NB4 (cell line): Measurements from ENCODE around the gene AVEN.

ENCODE experiments used
- DNase-seq: peaks from one replicate; pipeline ENCODE4 v3.0.0; 2010; ENCODE audit warnings: low read depth
- H3K4me3 ChIP-seq: one replicate; pipeline ENCODE4 v1.5.1; 2011; ENCODE audit warnings: mild to moderate bottlenecking, low read depth, low read length, moderate library complexity
- MYC ChIP-seq: IDR thresholded peaks from 2 replicates; pipeline ENCODE4 v1.6.1; 2011; ENCODE audit warnings: low read depth, low read length
- POLR2A ChIP-seq: IDR thresholded peaks from 2 replicates; pipeline ENCODE4 v1.6.1; 2011; ENCODE audit warnings: mild to moderate bottlenecking; ENCODE audit not compliant: insufficient read length; ENCODE audit errors: extremely low read depth
- TF ChIP-seq, protein P1 (sequence below): IDR thresholded peaks from 2 replicates; pipeline ENCODE4 v1.6.1; 2011; ENCODE audit warnings: low read depth, low read length
- TF ChIP-seq, protein P2 (sequence below): IDR thresholded peaks from one replicate; pipeline ENCODE4 v1.5.1; 2012; ENCODE audit warnings: low read depth, low read length

The AVEN gene

DNA sequence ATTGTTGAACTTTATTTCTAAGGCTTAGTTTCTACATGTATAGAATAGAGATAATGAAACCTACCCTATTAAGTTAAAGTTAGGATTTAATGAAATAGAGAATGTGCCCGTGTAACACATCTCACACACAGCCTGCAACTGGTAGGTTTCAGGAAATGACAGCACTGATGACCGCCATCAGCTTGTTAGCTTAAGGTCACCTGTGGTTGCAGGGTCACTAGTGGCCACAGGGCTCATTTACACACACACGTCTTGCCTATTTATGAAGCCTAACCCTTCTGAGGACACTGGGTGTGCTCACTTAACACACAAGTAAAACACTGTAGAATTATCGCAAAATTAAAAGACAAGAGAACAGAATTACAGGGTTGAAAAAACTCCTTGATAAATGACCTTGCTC, 50.6 kb downstream of the AVEN start:
- no peak overlapping the region for H3K4me3 ChIP-seq
- TF ChIP-seq POLR2A = no peak
- TF ChIP-seq MYC = no peak
- TF ChIP-seq, protein P1, sequence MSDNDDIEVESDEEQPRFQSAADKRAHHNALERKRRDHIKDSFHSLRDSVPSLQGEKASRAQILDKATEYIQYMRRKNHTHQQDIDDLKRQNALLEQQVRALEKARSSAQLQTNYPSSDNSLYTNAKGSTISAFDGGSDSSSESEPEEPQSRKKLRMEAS = no peak
- TF ChIP-seq, protein P2, sequence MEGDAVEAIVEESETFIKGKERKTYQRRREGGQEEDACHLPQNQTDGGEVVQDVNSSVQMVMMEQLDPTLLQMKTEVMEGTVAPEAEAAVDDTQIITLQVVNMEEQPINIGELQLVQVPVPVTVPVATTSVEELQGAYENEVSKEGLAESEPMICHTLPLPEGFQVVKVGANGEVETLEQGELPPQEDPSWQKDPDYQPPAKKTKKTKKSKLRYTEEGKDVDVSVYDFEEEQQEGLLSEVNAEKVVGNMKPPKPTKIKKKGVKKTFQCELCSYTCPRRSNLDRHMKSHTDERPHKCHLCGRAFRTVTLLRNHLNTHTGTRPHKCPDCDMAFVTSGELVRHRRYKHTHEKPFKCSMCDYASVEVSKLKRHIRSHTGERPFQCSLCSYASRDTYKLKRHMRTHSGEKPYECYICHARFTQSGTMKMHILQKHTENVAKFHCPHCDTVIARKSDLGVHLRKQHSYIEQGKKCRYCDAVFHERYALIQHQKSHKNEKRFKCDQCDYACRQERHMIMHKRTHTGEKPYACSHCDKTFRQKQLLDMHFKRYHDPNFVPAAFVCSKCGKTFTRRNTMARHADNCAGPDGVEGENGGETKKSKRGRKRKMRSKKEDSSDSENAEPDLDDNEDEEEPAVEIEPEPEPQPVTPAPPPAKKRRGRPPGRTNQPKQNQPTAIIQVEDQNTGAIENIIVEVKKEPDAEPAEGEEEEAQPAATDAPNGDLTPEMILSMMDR = no peak
- DNase-seq = peak; percentile 8

DNA sequence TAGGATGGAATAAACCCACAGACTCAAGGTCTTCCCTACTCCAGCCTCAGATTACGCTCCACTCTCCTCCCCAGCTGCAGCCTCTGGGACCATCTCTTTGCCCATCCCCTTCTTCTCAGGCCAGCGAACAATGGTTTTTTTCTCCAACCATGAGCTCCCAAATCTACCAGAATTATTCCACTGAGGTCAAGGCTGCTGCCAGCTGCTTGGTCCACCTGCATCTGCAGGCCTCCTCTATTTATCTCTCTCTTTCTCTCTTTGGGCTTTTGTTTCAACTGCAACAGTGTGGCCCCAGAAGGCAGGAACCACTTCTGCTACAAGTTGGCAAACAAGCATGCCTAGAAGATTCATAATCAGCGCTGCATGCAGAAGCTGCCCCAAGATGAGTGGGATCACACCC, 51.6 kb downstream of the AVEN start:
- TF ChIP-seq, protein P1 = no peak
- TF ChIP-seq MYC (no peak), POLR2A (no peak)
- TF ChIP-seq, protein P2 = no peak
- no peak for DNase-seq

DNA sequence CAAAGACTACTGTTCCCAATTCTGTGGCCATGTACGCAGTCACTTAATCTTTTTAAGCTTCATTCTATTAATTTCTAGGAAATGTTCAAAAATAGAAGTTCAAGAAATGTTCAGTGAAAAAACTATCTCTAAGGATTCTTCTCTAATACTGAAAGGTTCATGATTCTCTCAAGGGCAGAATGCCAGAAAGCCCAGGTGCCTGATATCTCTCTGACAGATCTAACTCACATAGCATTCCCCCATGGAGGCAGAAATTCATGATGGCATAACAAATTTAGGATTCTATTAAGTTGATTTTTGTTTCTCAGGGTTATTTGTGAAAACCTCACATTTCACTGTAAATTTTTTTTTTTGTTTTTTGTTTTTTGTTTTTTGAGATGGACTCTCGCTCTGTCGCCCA, 53.3 kb downstream of the AVEN start:
- TF ChIP-seq, protein P1 = no peak
- TF ChIP-seq, protein P2 = no peak
- TF ChIP-seq POLR2A (no peak), MYC (no peak)
- DNase-seq = no peak
- H3K4me3 ChIP-seq = no peak overlapping the region

More for the DNA sequence above, 51.6 kb downstream of the AVEN start:
- H3K4me3 ChIP-seq = no peak overlapping the region

DNA sequence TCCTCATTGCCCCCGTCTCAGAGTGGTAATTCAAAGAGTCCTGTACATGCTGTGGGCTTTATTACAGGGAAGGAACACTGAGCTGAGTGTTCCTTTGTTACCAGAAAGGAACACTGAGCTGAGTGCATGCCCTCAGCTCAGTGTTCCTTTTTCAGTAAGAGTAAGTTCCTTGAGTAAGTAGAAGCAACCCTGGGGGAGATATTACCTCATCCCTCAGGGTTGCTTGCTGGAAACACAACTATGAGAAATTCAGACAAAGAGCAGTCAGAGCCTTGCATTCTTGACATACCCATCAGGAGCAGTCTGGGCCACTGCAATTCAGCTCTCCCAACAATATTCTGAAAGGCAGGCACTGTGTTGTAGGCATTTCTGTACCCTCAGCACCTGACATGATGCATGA, 53.7 kb downstream of the AVEN start:
- TF ChIP-seq, protein P1 = no peak
- TF ChIP-seq, protein P2 = no peak
- TF ChIP-seq POLR2A (no peak), MYC (no peak)
- no peak overlapping the region for H3K4me3 ChIP-seq
- DNase-seq = peak; percentile 16

DNA sequence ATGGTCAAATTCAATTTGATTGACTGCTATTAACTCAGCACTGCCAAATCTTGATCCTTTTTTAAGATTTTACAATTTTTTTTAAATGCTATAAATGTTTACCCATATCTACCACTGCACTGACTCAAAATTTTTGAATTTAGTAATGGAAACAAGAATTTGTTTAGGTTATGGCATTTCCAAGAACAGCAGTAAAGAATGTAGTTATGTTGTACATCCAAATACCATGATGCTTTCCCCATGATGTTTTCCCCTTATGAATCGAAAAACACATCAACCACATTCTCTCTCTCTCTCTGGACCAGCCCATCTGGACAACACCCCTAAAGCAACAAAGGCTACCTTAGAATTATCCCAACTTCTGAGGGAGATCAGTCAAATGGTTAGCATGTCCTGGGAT, 56.5 kb downstream of the AVEN start:
- no peak overlapping the region for H3K4me3 ChIP-seq
- no peak for DNase-seq
- TF ChIP-seq, protein P2 = no peak
- TF ChIP-seq MYC = no peak
- TF ChIP-seq, protein P1 = no peak
- TF ChIP-seq POLR2A = no peak

DNA sequence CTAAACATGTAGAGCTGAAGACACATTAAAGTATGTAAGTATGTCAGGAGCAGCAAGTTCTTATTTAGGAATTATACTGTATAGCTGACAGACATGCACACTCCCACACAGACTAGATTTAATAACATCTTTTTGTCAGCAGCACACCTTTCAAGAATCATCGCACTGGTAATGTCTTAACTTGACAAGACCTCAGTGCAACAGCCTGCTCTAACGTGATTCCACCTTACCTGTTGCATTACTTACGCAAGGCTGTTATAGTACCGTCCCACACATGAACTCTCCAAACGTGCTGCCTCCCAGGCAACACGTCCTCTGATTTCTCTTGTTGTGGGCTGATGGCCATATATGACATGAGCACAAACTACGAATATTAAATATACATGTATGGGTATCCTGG, 58.8 kb downstream of the AVEN start:
- TF ChIP-seq, protein P2 = no peak
- no peak for TF ChIP-seq MYC
- TF ChIP-seq, protein P1 = no peak
- no peak for TF ChIP-seq POLR2A
- H3K4me3 ChIP-seq = no peak overlapping the region
- no peak for DNase-seq
